Prostate gland (tissue), 2 donors: Measurements from ENCODE around the gene TMEM218. TPM values are rescaled to one million over a fixed set of nuclear protein-coding genes. Genes with fewer than 3 reads are reported as not detected.
A peak's percentile ranks its signal among the peaks of the same experiment; 100 is the strongest.
"Not testable (repeated sequence)": the region's sequence is repeated elsewhere in the genome, so short reads cannot be mapped to it uniquely, and the experiment has no call there.

ENCODE experiments used
- DNase-seq: peaks from one replicate; pipeline ENCODE4 v3.0.0-alpha.2; 2019; ENCODE audit warnings: low spot score
- H3K27ac ChIP-seq, 2 donors: fragments of 200-600 bp; sonication (generic); 2 replicates each; pipeline ENCODE4 v1.5.1; 2017 to 2019
- H3K27me3 ChIP-seq: fragments of 200-600 bp; sonication (generic); replicated peaks from 2 replicates; pipeline ENCODE4 v1.5.1; 2019; ENCODE audit not compliant: insufficient read depth
- H3K36me3 ChIP-seq, 2 donors: fragments of 200-600 bp; sonication (generic); 1 replicate in 1 of 2; 2 replicates in 1 of 2; pipeline versions ENCODE4 v1.5.1 to v1.8.1; 2017 to 2019
- H3K4me1 ChIP-seq: fragments of 200-600 bp; sonication (generic); replicated peaks from 2 replicates; pipeline ENCODE4 v1.5.1; 2019
- H3K4me3 ChIP-seq, 2 donors: fragments of 200-600 bp; sonication (generic); 2 replicates each; pipeline ENCODE4 v1.5.1; 2017 to 2019
- H3K9me3 ChIP-seq: fragments of 200-600 bp; sonication (generic); 2 replicates; pipeline ENCODE4 v1.5.1; 2017
- CTCF ChIP-seq, 4 experiments: fragments of 200-600 bp in 2 of 4; fragments of 450-650 bp in 2 of 4; sonication (generic) in 2 of 4; IDR thresholded peaks; 1 replicate in 3 of 4; 2 replicates in 1 of 4; pipeline ENCODE4 v1.5.1; 2016 to 2019; ENCODE audit warnings: antibody characterized with exemption in 4 of 4, mild to moderate bottlenecking in 2 of 4, moderate library complexity in 2 of 4
- POLR2A ChIP-seq: fragments of 450-650 bp; IDR thresholded peaks from one replicate; pipeline ENCODE4 v1.6.1; 2016; ENCODE audit warnings: antibody characterized with exemption, mild to moderate bottlenecking
- POLR2AphosphoS5 ChIP-seq: sonication (generic); formaldehyde crosslinking; IDR thresholded peaks from one replicate; pipeline ENCODE4 v1.6.1; 2017; ENCODE audit warnings: antibody characterized with exemption
- WGBS: methylation state at CpG from one replicate; pipeline ENCODE4 v1.1.5; 2018; 5-methylcytosine and 5-hydroxymethylcytosine counted together
- intact Hi-C: fragments of 100-400 bp; cut with DNase I; formaldehyde crosslinking; loops from one replicate; pipeline ENCODE4 v1.14.2; 2022
- total RNA-seq, 2 donors: library from RNA; depleted of rRNA; stranded (reverse); fragments of >200 nt; gene quantifications; one replicate each; pipeline ENCODE4 v1.1.0, GENCODE V29; 2016

TMEM218 gene
- total RNA-seq, 2 donors from 2014 or later, result 17.7 to 33.5 TPM

- TF ChIP-seq POLR2AphosphoS5 (no peak), CTCF (IDR thresholded peaks at IDR 0.05) (no peak), POLR2A (no peak)
- intact Hi-C loops, result loop anchor here (5.0 to 10.0 kb wide), 5 partner anchors 54 to 784 kb away; no protein-coding TSS in a partner anchor
- no peaks in the 10 kb centered on the region for H3K9me3 ChIP-seq
- H3K27me3 ChIP-seq, result no peaks in the 10 kb centered on the region
- H3K4me1 ChIP-seq, result no peaks in the 10 kb centered on the region
- no peak overlapping the region for H3K4me3 ChIP-seq
- no peak for DNase-seq
- no peaks in the 10 kb centered on the region for H3K36me3 ChIP-seq
- WGBS, result 76% methylated on average over 6 of the region's 6 CpGs
- no peak overlapping the region for H3K27ac ChIP-seq
Measured at GRCh38 chr11:125090816-125091215, 20.6 kb downstream of the TMEM218 start.

GRCh38 chr11:125090151-125090550 is 21.3 kb downstream of the TMEM218 start:
- DNase-seq, H3K4me1 ChIP-seq, H3K9me3 ChIP-seq, H3K27ac ChIP-seq, H3K36me3 ChIP-seq, H3K4me3 ChIP-seq, H3K27me3 ChIP-seq: not testable (repeated sequence)
- intact Hi-C loops, result loop anchor here (5.0 to 10.0 kb wide), 5 partner anchors 55 to 785 kb away; no protein-coding TSS in a partner anchor
- WGBS, result 43% methylated on average over 10 of the region's 10 CpGs

GRCh38 chr11:125089481-125089880 is 21.9 kb downstream of the TMEM218 start:
- H3K27me3 ChIP-seq, H3K4me3 ChIP-seq, DNase-seq, H3K36me3 ChIP-seq, H3K9me3 ChIP-seq, intact Hi-C loops, H3K27ac ChIP-seq, H3K4me1 ChIP-seq: not testable (repeated sequence)
- 93% methylated on average over 18 of the region's 31 CpGs for WGBS

GRCh38 chr11:125088576-125089455 is 22.6 kb downstream of the TMEM218 start:
- Histone ChIP-seq H3K36me3 (no peaks in the 10 kb centered on the region), H3K27me3 (no peaks in the 10 kb centered on the region), H3K4me3 (no peak overlapping the region), H3K27ac (no peak overlapping the region), H3K4me1 (no peaks in the 10 kb centered on the region), H3K9me3 (no peaks in the 10 kb centered on the region)
- no peak for DNase-seq
- no peak for TF ChIP-seq POLR2A
- peak in 1 of 4 experiments; percentile 26 for TF ChIP-seq CTCF (IDR thresholded peaks at IDR 0.05)
- WGBS, result 86% methylated on average over 17 of the region's 20 CpGs
- intact Hi-C loops, result no loop called here

- no peak overlapping the region for H3K27ac ChIP-seq
- no peaks in the 10 kb centered on the region for H3K9me3 ChIP-seq
- intact Hi-C loops, result no loop called here
- no peaks in the 10 kb centered on the region for H3K36me3 ChIP-seq
- WGBS, result 84% methylated on average over 2 of the region's 2 CpGs
- no peak for DNase-seq
- H3K27me3 ChIP-seq, result no peaks in the 10 kb centered on the region
- TF ChIP-seq CTCF (IDR thresholded peaks at IDR 0.05), result no peak
- TF ChIP-seq POLR2A, result no peak
- no peak for TF ChIP-seq POLR2AphosphoS5
- H3K4me1 ChIP-seq, result no peaks in the 10 kb centered on the region
- no peak overlapping the region for H3K4me3 ChIP-seq
Measured at GRCh38 chr11:125088123-125088522, 23.3 kb downstream of the TMEM218 start.
